Heart right ventricle (tissue), 16 donors: ENCODE results near the gene CLRN1. TPM values are rescaled to one million over a fixed set of nuclear protein-coding genes. Genes with fewer than 3 reads are reported as not detected.

Experiments
- ATAC-seq, 8 donors: fragments of 200-7000 bp; cut with Tn5 transposase; one replicate each; pipeline ENCODE4 v1.9.1; 2020; ENCODE audit warnings: mild to moderate bottlenecking in 8 of 8, moderate library complexity in 8 of 8, moderate number of reproducible peaks in 1 of 8
- DNase-seq, 2 donors: peaks; one replicate each; pipeline ENCODE4 v3.0.0-alpha.2; 2020
- H3K27ac ChIP-seq, 10 donors: fragments of 200-600 bp; sonication (generic) in 2 of 10; one replicate each; pipeline versions ENCODE4 v1.5.0 to v1.8.0; 2020 to 2022; ENCODE audit warnings: mild to moderate bottlenecking in 3 of 10
- H3K27me3 ChIP-seq, 7 donors: fragments of 200-600 bp; one replicate each; pipeline ENCODE4 v1.8.0; 2021 to 2022; ENCODE audit warnings: mild to moderate bottlenecking in 2 of 7
- H3K36me3 ChIP-seq, 9 donors: fragments of 200-600 bp; sonication (generic) in 1 of 9; one replicate each; pipeline versions ENCODE4 v1.5.0 to v1.8.0; 2020 to 2022; ENCODE audit warnings: mild to moderate bottlenecking in 2 of 9
- H3K4me1 ChIP-seq, 9 donors: fragments of 200-600 bp; sonication (generic) in 1 of 9; one replicate each; pipeline versions ENCODE4 v1.5.0 to v1.8.0; 2020 to 2022; ENCODE audit warnings: mild to moderate bottlenecking in 4 of 9
- H3K4me3 ChIP-seq, 10 donors: fragments of 200-600 bp; sonication (generic) in 2 of 10; one replicate each; pipeline versions ENCODE4 v1.5.0 to v1.8.0; 2020 to 2022; ENCODE audit warnings: mild to moderate bottlenecking in 7 of 10, moderate library complexity in 2 of 10
- H3K9me3 ChIP-seq, 11 donors: fragments of 200-600 bp in 10 of 11; sonication (generic) in 2 of 11; one replicate each; pipeline versions ENCODE4 v1.5.0 to v1.8.0; 2013 to 2022; ENCODE audit warnings: mild to moderate bottlenecking in 2 of 11, control low read depth in 1 of 11, moderate library complexity in 1 of 11
- WGBS, 2 donors: extraction: QIAGEN DNeasy Blood & Tissue Kit; methylation state at CpG; one replicate each; pipeline ENCODE4 v1.1.7; 2013; ENCODE audit warnings: inconsistent platforms in 1 of 2; 5-methylcytosine and 5-hydroxymethylcytosine counted together
- intact Hi-C, 10 donors: fragments of 100-400 bp; cut with DNase I; formaldehyde crosslinking; loops; one replicate each; pipeline versions ENCODE4 v1.11.1 to v1.14.2; 2022
- polyA plus RNA-seq, 2 donors: library from polyadenylated mRNA; stranded (reverse); fragments of 200-250 nt; gene quantifications; one replicate each; pipeline ENCODE4 v1.2.3, GENCODE V29; 2013
- total RNA-seq, 10 donors: library from RNA; stranded (reverse); fragmentation: NEBNext Ultra II Directional in 3 of 10; extraction: Animal tissue kit (Norgen Biotek cat#: 25700) in 3 of 10; gene quantifications; one replicate each; pipeline versions ENCODE4 v1.2.1 to v1.2.4, GENCODE V29; 2021 to 2023
- TF ChIP-seq, protein P1 (sequence below), 9 donors: fragments of 200-600 bp; sonication (generic) in 2 of 9; IDR thresholded peaks; one replicate each; pipeline versions ENCODE4 v1.5.0 to v1.8.0; 2021 to 2022; ENCODE audit warnings: antibody characterized with exemption in 9 of 9, mild to moderate bottlenecking in 5 of 9, moderate library complexity in 1 of 9
- donor health status: Arrhythmogenic right ventricular cardiomyopathy.
- donor health status: ischemic (EF 13 %, LVEDD 7.1; RV severe dilation, severe dysfunction).
- donor health status: healthy with polysubstance abuse.
- donor health status: DM: no; HTN: yes; CAD: no.
- donor health status: DM: no; HTN: no; CAD: no.
- donor health status: ischemic (EF 25% LVEDD 6.9; RV normal size, moderate dysfunction).
- donor health status: ischemic (EF 25% LVEDD 5.7; RV mildly dilated, moderate dysfunction).
- donor health status: healthy.
- donor health status: DM: yes; HTN: yes; CAD: no.
- donor health status: Ischemic cardiomyopathy.
- donor health status: ischemic (EF 35%, LVEDD 5.7; RV mildly dilated, moderate dysfunction).
- donor health status: nonischemic (EF 11% LVEDD 7.7; RV severe dilation, severe dysfunction).
- donor health status: DM: yes; HTN: yes; CAD: no.
- donor health status: PGD.
- donor health status: ischemic (EF 29% LVEDD 5.4; RV normal size, mild dysfunction).
- donor health status: nonischemic (EF 23%, LVEDD 6.1; RV moderate dilation, normal function).

CLRN1 gene
- total and polyA plus RNA-seq, 12 donors = not detected

DNA sequence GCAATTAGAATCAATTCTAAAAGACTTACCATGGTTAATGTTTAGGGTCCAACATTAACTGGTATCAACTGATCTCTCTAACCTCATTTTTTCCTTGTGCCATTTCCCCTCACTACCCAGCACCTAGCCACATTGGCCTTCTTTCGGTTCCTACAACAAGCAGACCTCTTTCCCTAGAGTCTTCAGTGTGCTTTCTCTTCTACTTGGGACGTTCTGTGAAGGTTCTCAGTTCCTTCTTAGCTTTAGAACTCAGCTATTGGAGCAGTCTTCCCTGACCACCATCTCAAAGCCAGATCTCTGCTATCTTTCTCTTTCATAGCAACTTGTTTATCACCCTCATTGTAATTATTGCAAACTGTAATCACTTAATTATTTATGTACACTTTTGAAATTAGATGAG is 35.8 kb downstream of the CLRN1 start:
- TF ChIP-seq, protein P1, sequence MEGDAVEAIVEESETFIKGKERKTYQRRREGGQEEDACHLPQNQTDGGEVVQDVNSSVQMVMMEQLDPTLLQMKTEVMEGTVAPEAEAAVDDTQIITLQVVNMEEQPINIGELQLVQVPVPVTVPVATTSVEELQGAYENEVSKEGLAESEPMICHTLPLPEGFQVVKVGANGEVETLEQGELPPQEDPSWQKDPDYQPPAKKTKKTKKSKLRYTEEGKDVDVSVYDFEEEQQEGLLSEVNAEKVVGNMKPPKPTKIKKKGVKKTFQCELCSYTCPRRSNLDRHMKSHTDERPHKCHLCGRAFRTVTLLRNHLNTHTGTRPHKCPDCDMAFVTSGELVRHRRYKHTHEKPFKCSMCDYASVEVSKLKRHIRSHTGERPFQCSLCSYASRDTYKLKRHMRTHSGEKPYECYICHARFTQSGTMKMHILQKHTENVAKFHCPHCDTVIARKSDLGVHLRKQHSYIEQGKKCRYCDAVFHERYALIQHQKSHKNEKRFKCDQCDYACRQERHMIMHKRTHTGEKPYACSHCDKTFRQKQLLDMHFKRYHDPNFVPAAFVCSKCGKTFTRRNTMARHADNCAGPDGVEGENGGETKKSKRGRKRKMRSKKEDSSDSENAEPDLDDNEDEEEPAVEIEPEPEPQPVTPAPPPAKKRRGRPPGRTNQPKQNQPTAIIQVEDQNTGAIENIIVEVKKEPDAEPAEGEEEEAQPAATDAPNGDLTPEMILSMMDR (IDR thresholded peaks at IDR 0.05) = no peak
- Histone ChIP-seq H3K4me1 (no peaks in the 10 kb centered on the region), H3K27me3 (peaks cover 0 to 8% (median 0%) of the 10 kb centered on the region in 7 donors), H3K27ac (no peak overlapping the region), H3K9me3 (no peaks in the 10 kb centered on the region), H3K4me3 (no peak overlapping the region), H3K36me3 (no peaks in the 10 kb centered on the region)
- no peak for ATAC-seq
- intact Hi-C loops = no loop called here
- 46 to 57% methylated on average over 2 of the region's 2 CpGs for WGBS, 2 donors
- DNase-seq = no peak

DNA sequence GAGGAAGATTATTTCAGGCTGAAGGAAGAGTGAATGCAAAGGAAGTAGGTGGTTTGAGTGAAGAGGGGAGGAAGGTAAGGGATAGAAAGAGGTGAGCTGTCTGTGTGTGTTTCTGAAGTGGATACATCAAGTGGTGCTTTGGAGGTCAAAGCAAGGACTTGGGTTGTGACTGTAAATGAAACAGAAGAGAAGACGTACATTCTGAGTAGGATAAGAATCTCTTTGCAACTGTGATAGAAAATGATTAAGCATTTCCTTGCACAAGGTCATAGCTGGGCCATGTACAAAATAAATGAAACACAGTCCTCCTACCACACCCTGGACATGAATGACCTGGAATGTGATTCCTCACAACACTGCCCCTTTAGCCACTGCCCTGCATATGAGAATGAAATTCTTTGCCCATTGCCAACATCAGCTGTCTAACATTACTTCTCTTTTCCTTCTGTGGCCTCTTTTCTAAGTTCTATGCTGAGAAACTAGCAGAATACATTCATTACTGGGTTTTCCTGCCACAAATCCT is 39.0 kb downstream of the CLRN1 start:
- TF ChIP-seq, protein P1 (IDR thresholded peaks at IDR 0.05) = no peak
- Histone ChIP-seq H3K9me3 (no peaks in the 10 kb centered on the region), H3K4me3 (no peak overlapping the region), H3K27me3 (peaks cover 0 to 8% (median 0%) of the 10 kb centered on the region in 7 donors), H3K4me1 (no peaks in the 10 kb centered on the region), H3K36me3 (no peaks in the 10 kb centered on the region), H3K27ac (no peak overlapping the region)
- DNase-seq = no peak
- no peak for ATAC-seq
- 12 to 13% methylated on average over 1 of the region's 1 CpG for WGBS, 2 donors
- intact Hi-C loops = loop anchor here in 1 of 10 donors (5.0 kb wide), 1 partner anchor 214 kb away; no protein-coding TSS in a partner anchor

DNA sequence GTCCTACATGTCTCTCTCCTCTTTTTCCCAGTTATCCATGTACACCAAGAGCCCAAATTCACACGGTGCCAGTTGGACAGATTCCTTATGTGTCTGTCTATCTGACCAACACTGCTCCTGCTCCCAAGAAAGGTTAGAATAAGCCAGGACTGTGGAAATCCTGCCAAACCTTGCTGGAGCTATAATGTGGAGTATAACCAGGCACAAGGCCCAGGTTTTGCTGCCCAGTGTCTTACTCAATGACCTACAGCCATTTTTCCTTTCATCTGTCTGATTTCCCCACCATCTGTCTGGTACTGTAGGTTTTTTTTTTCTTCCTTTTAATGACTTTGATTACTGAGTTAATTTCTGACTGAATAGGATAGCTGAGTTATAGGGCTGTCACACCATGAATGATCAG is 40.8 kb downstream of the CLRN1 start:
- TF ChIP-seq, protein P1 (IDR thresholded peaks at IDR 0.05) = no peak
- H3K36me3 ChIP-seq = no peaks in the 10 kb centered on the region
- DNase-seq (no peak), ATAC-seq (peak in 1 of 8 donors; percentile 55)
- H3K4me3 ChIP-seq = no peak overlapping the region
- H3K9me3 ChIP-seq = no peaks in the 10 kb centered on the region
- intact Hi-C loops = loop anchor here in 1 of 10 donors (5.0 kb wide), 1 partner anchor 216 kb away; no protein-coding TSS in a partner anchor
- no peaks in the 10 kb centered on the region for H3K4me1 ChIP-seq
- 58 to 81% methylated on average over 1 of the region's 1 CpG for WGBS, 2 donors
- peaks cover 0 to 3% (median 0%) of the 10 kb centered on the region in 7 donors for H3K27me3 ChIP-seq
- no peak overlapping the region for H3K27ac ChIP-seq

DNA sequence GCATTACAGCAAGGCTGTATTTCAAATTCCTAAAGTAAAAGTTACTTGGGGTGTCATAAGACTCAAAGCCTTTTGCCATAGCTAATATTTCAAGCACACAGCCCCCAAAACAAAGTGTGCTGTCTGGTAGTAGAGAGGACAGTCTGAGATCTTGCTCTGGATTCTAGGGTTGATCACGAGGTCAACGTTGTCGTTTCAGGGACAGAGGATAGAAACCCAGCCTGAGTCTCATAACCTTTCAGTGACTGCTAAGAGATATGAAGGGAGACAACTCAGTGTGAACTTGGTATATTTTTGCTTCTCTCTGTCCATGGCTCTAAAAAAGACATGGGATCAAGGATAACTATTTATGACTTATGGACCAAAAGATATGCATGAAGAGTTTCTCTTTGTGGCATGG is 41.7 kb downstream of the CLRN1 start:
- intact Hi-C loops = loop anchor here in 1 of 10 donors (5.0 kb wide), 1 partner anchor 216 kb away; no protein-coding TSS in a partner anchor
- Histone ChIP-seq H3K27me3 (no peaks in the 10 kb centered on the region), H3K27ac (no peak overlapping the region), H3K4me3 (no peak overlapping the region), H3K9me3 (no peaks in the 10 kb centered on the region), H3K36me3 (no peaks in the 10 kb centered on the region), H3K4me1 (peaks cover 0 to 4% (median 0%) of the 10 kb centered on the region in 9 donors)
- WGBS, 2 donors = 65 to 71% methylated on average over 3 of the region's 3 CpGs
- DNase-seq = no peak
- TF ChIP-seq, protein P1 (IDR thresholded peaks at IDR 0.05) = no peak
- no peak for ATAC-seq
